Thymus (tissue), 14 donors: Measurements from ENCODE around the gene RELCH. TPM values are rescaled to one million over a fixed set of nuclear protein-coding genes. Genes with fewer than 3 reads are reported as not detected.
A peak's percentile ranks its signal among the peaks of the same experiment; 100 is the strongest.

ENCODE experiments used
- DNase-seq, 9 donors: peaks; one replicate each; pipeline ENCODE4 v3.0.0-alpha.2; 2013; ENCODE audit warnings: low spot score in 9 of 9, low read depth in 6 of 9, missing footprints in 1 of 9
- H3K27ac ChIP-seq, 2 donors: one replicate each; pipeline ENCODE4 v1.5.1; 2013; ENCODE audit warnings: control low read depth in 1 of 2, low read depth in 1 of 2, low read length in 1 of 2, mild to moderate bottlenecking in 1 of 2, moderate library complexity in 1 of 2
- H3K27me3 ChIP-seq, 2 donors: one replicate each; pipeline ENCODE4 v1.5.1; 2013; ENCODE audit warnings: low read length in 1 of 2; ENCODE audit not compliant: control insufficient read depth in 2 of 2, insufficient read depth in 1 of 2
- H3K36me3 ChIP-seq, 2 donors: one replicate each; pipeline ENCODE4 v1.5.1; 2013; ENCODE audit warnings: low read length in 1 of 2, mild to moderate bottlenecking in 1 of 2, moderate library complexity in 1 of 2; ENCODE audit not compliant: control insufficient read depth in 2 of 2, insufficient read depth in 2 of 2
- H3K4me1 ChIP-seq, 2 donors: one replicate each; pipeline ENCODE4 v1.5.1; 2013; ENCODE audit warnings: low read length in 2 of 2; ENCODE audit not compliant: control insufficient read depth in 2 of 2, insufficient read depth in 2 of 2
- H3K4me3 ChIP-seq, 2 donors: one replicate each; pipeline ENCODE4 v1.5.1; 2013; ENCODE audit warnings: low read length in 2 of 2, control low read depth in 1 of 2, mild to moderate bottlenecking in 1 of 2
- H3K9me3 ChIP-seq, 2 donors: one replicate each; pipeline ENCODE4 v1.5.1; 2013; ENCODE audit warnings: low read length in 1 of 2, mild to moderate bottlenecking in 1 of 2; ENCODE audit not compliant: control insufficient read depth in 2 of 2, insufficient read depth in 1 of 2
- WGBS: extraction: QIAGEN DNeasy Blood & Tissue Kit; methylation state at CpG from one replicate; pipeline ENCODE4 v1.1.7; 2013; 5-methylcytosine and 5-hydroxymethylcytosine counted together
- long read RNA-seq, 10 donors: transcript quantifications; one replicate each; lab custom pipeline, GENCODE V29; 2026
- polyA plus RNA-seq: library from polyadenylated mRNA; stranded (reverse); fragments of 200-250 nt; gene quantifications from one replicate; pipeline ENCODE4 v1.2.3, GENCODE V29; 2013
- total RNA-seq: library from RNA; stranded (reverse); fragments of 120-200 nt; gene quantifications from one replicate; pipeline ENCODE4 v1.2.4, GENCODE V29; 2013
- donor health status: healthy.

RELCH gene
- total RNA-seq = 20.6 TPM
- polyA plus RNA-seq = 29.3 TPM
- long read RNA-seq, donor 1 = 0 reads
- long read RNA-seq, donor 2, partial matches to known transcripts = 13 of 13 reads
- long read RNA-seq, donor 2, other reads (novel, unspliced or antisense) = 0 of 13 reads
- long read RNA-seq, donor 3, partial matches to known transcripts = 5 of 5 reads
- long read RNA-seq, donor 3, other reads (novel, unspliced or antisense) = 0 of 5 reads
- long read RNA-seq, donor 4 = 0 reads
- long read RNA-seq, donor 5, full-length matches to known transcripts = 1 of 1 reads
- long read RNA-seq, donor 5, partial matches to known transcripts = 0 of 1 reads
- long read RNA-seq, donor 5, other reads (novel, unspliced or antisense) = 0 of 1 reads
- long read RNA-seq, donor 6 = 0 reads
- long read RNA-seq, donor 7 = 0 reads
- long read RNA-seq, donor 8 = 0 reads
- long read RNA-seq, donor 9, partial matches to known transcripts = 6 of 6 reads
- long read RNA-seq, donor 9, other reads (novel, unspliced or antisense) = 0 of 6 reads
- long read RNA-seq, donor 10, full-length matches to known transcripts = 1 of 1 reads
- long read RNA-seq, donor 10, partial matches to known transcripts = 0 of 1 reads
- long read RNA-seq, donor 10, other reads (novel, unspliced or antisense) = 0 of 1 reads

- Histone ChIP-seq H3K4me1 (peaks cover 9 to 10% of the 10 kb centered on the region in 2 donors), H3K9me3 (no peaks in the 10 kb centered on the region), H3K27me3 (no peaks in the 10 kb centered on the region), H3K4me3 (peak within 1 kb of the TSS; percentile 58 to 85), H3K36me3 (peaks cover 0 to 5% of the 10 kb centered on the region in 2 donors), H3K27ac (peak within 1 kb of the TSS; percentile 92 to 95)
- under 1% methylated on average over 55 of the region's 55 CpGs for WGBS
- DNase-seq = peak; percentile 93 to 99 (median 97)
Observed at GRCh38 chr18:62186774-62187542, at the start of gene RELCH, which contains the start of gene PIGN. TSS of gene RELCH (plus strand) at chr18:62187255. CDS start at chr18:62187506, 251 bp downstream. TSS of gene PIGN (minus strand) at chr18:62187056. CDS start at chr18:62161353, 25,703 bp downstream.

- H3K9me3 ChIP-seq = no peaks in the 10 kb centered on the region
- no peaks in the 10 kb centered on the region for H3K4me1 ChIP-seq
- H3K36me3 ChIP-seq = peaks cover 8 to 9% of the 10 kb centered on the region in 2 donors
Observed at GRCh38 chr18:62138461-62139235, 48.4 kb upstream of the RELCH start.

GRCh38 chr18:62140259-62140658, 46.8 kb upstream of the RELCH start:
- no peak for DNase-seq
- no peaks in the 10 kb centered on the region for H3K4me1 ChIP-seq
- WGBS = 45% methylated on average over 1 of the region's 1 CpG
- no peak overlapping the region for H3K4me3 ChIP-seq
- H3K27ac ChIP-seq = no peak overlapping the region
- peaks cover 9 to 15% of the 10 kb centered on the region in 2 donors for H3K36me3 ChIP-seq
- H3K27me3 ChIP-seq = no peaks in the 10 kb centered on the region
- H3K9me3 ChIP-seq = no peaks in the 10 kb centered on the region

More at GRCh38 chr18:62138461-62139235, 48.4 kb upstream of the RELCH start:
- 97% methylated on average over 2 of the region's 2 CpGs for WGBS
- DNase-seq = no peak
- Histone ChIP-seq H3K27me3 (no peaks in the 10 kb centered on the region), H3K27ac (no peak overlapping the region), H3K4me3 (no peak overlapping the region)

- Histone ChIP-seq H3K4me1 (no peaks in the 10 kb centered on the region), H3K27ac (no peak overlapping the region), H3K27me3 (no peaks in the 10 kb centered on the region), H3K9me3 (no peaks in the 10 kb centered on the region), H3K36me3 (peaks cover 3 to 7% of the 10 kb centered on the region in 2 donors), H3K4me3 (no peak overlapping the region)
- 99% methylated on average over 2 of the region's 2 CpGs for WGBS
- no peak for DNase-seq
Observed at GRCh38 chr18:62144338-62144737, 42.7 kb upstream of the RELCH start.

- no peak overlapping the region for H3K4me3 ChIP-seq
- no peaks in the 10 kb centered on the region for H3K4me1 ChIP-seq
- no peaks in the 10 kb centered on the region for H3K36me3 ChIP-seq
- over 99% methylated on average over 9 of the region's 9 CpGs for WGBS
- no peaks in the 10 kb centered on the region for H3K27me3 ChIP-seq
- no peak for DNase-seq
- H3K27ac ChIP-seq = no peak overlapping the region
- no peaks in the 10 kb centered on the region for H3K9me3 ChIP-seq
Observed at GRCh38 chr18:62151068-62151771, 35.8 kb upstream of the RELCH start.

GRCh38 chr18:62152844-62153243, 34.2 kb upstream of the RELCH start:
- Histone ChIP-seq H3K36me3 (no peaks in the 10 kb centered on the region), H3K27ac (no peak overlapping the region), H3K27me3 (no peaks in the 10 kb centered on the region), H3K4me3 (no peak overlapping the region), H3K9me3 (no peaks in the 10 kb centered on the region), H3K4me1 (no peaks in the 10 kb centered on the region)
- 96% methylated on average over 1 of the region's 1 CpG for WGBS
- no peak for DNase-seq

- no peak overlapping the region for H3K4me3 ChIP-seq
- no peak for DNase-seq
- H3K27ac ChIP-seq = no peak overlapping the region
- 99% methylated on average over 1 of the region's 1 CpG for WGBS
- H3K9me3 ChIP-seq = no peaks in the 10 kb centered on the region
- no peaks in the 10 kb centered on the region for H3K4me1 ChIP-seq
- H3K27me3 ChIP-seq = no peaks in the 10 kb centered on the region
- H3K36me3 ChIP-seq = no peaks in the 10 kb centered on the region
Observed at GRCh38 chr18:62157843-62158242, 29.2 kb upstream of the RELCH start.

GRCh38 chr18:62164310-62164709, 22.7 kb upstream of the RELCH start:
- Histone ChIP-seq H3K4me3 (no peak overlapping the region), H3K9me3 (no peaks in the 10 kb centered on the region), H3K4me1 (no peaks in the 10 kb centered on the region), H3K27ac (no peak overlapping the region), H3K27me3 (no peaks in the 10 kb centered on the region), H3K36me3 (no peaks in the 10 kb centered on the region)
- 96% methylated on average over 7 of the region's 7 CpGs for WGBS
- no peak for DNase-seq
